ENCODE data around the gene TEX19.
"Not testable (repeated sequence)": the region's sequence is repeated elsewhere in the genome, so short reads cannot be mapped to it uniquely, and the experiment has no call there.

The TEX19 gene

GRCh38 chr17:82410014-82410716 lies 51.1 kb downstream of the TEX19 start:
- no peak for DNase-seq (ENCODE audit: low read depth in 2 of 2)

DNA sequence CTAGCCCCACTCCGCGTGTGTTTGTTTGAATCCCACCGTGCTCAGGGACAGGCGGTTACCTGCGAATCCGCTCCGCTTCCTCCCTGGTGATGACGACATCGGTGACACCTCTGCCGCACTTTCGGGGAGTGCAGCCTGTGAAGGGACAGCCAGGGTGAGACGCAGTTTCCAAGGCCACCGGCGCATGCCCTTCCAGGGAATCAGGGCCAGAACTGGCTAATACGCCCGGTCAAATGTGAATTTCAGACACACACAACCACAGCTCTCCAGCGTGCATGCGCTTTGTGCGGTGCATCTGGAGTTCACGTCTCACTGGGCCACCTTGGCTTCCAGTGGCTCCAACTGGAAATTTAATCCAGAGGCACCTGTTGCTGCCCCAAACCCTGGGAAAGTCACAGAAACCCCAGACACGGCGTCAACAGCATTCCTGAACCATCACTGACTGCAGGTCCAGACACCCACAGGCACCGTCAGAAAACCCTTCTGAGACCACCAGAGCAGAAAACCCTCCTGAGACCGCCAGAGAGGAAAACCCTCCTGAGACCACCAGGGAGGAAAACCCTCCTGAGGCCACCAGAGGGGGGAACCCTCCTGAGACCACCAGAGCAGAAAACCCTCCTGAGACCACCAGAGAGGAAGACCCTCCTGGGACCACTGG lies 52.5 kb downstream of the TEX19 start:
- DNase-seq (ENCODE audit: low read depth in 2 of 2), result no peak

DNA sequence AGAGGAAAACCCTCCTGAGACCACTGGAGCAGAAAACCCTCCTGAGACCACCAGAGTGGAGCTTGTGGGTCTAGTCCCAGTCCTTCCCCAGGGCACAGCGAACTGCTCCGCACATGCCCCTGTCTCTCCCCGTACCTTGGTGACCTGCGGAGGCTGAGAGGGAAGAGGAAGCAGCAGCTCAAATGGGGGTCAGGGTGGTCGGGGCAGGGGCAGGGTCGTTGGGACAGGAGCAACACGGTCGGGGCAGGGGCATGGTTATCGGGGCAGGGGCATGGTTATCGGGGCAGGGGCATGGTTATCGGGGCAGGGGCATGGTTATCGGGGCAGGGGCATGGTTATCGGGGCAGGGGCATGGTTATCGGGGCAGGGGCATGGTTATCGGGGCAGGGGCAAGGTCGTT lies 53.0 kb downstream of the TEX19 start:
- DNase-seq (ENCODE audit: low read depth in 2 of 2), result not testable (repeated sequence)

GRCh38 chr17:82412535-82413520 lies 53.8 kb downstream of the TEX19 start:
- no peak for DNase-seq (ENCODE audit: low read depth in 2 of 2)

All from stimulated activated CD8-positive, alpha-beta memory T cell treated with anti-CD3 and anti-CD28 coated beads, Interleukin-15, amount 100 ng/mL, for 48 hours (primary cell).